Measurements from ENCODE around the gene TIGD3. TPM values are rescaled to one million over a fixed set of nuclear protein-coding genes. Genes with fewer than 3 reads are reported as not detected.

The TIGD3 gene
- total and polyA plus RNA-seq, 10 of the 15 experiments (the other 5 are each of a cell fraction or from before 2014, with no cell fraction given), result 0.13 to 1.4 (median 0.57) TPM

DNA sequence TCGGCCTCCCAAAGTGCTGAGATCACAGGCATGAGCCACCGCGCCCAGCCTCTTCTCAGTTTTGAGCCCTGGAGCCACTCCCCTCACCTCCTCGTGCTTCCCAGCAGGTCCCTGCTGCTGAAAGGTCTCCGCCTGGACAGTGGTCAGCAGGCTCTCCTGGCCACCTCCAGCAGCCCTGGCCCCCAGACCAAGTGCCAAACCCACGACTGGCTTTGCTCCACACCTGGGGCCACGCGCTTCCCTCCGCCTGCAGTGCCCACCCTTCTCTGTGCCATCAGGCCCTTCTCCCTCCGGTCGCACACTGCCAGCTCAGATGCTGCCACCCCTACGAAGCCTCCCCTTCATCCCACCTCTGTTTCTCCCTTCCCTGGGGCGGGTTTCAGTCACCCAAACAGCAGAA, 44.7 kb downstream of the TIGD3 start:
- no peak for FAIRE-seq
- no peak overlapping the region for H3K4me2 ChIP-seq (ENCODE audit: control insufficient read depth, insufficient read depth)
- intact Hi-C loops (cut with micrococcal nuclease; ENCODE audit: unreplicated experiment), result no loop called here
- no peaks in the 10 kb centered on the region for H3K79me2 ChIP-seq (ENCODE audit: control insufficient read depth, insufficient read depth, low read length)
- 97% methylated on average over 13 of the region's 13 CpGs for WGBS (ENCODE audit: insufficient coverage, insufficient replicate concordance, low lambda C conversion rate, missing lambda C conversion rate)
- no peak overlapping the region for H3K4me3 ChIP-seq
- H3K4me1 ChIP-seq (ENCODE audit: control insufficient read depth, insufficient read depth, low read length), result peaks cover 11% of the 10 kb centered on the region
- ChIA-PET CTCF (no interaction called here), POLR2A (no interaction called here), SMC1A (ENCODE audit: uncharacterized antibody, unreplicated experiment) (no interaction called here), RAD21 (ENCODE audit: unreplicated experiment) (no interaction called here)
- no peak for DNase-seq (ENCODE audit: low read depth, low spot score)
- ATAC-seq, result no peak
- H3K9ac ChIP-seq (ENCODE audit: control insufficient read depth, insufficient read depth, low read length), result no peak overlapping the region
- BruUV-seq (replicated peaks), result no TSS peak
- peaks cover 7 to 32% of the 10 kb centered on the region in 2 experiments; a peak in 3 of 4 replicates for H3K36me3 ChIP-seq (ENCODE audit: control insufficient read depth in 2 of 2, insufficient read depth in 2 of 2, low read length in 1 of 2)
- no peaks in the 10 kb centered on the region for H3K9me3 ChIP-seq (replicated peaks; ENCODE audit: control insufficient read depth, insufficient read depth, low read length)
- in situ Hi-C loops (cut with MboI), result no loop called here
- H4K20me1 ChIP-seq (ENCODE audit: control insufficient read depth, insufficient read depth), result no peaks in the 10 kb centered on the region
- no peak overlapping the region for H2AFZ ChIP-seq (ENCODE audit: control insufficient read depth, low read depth, low read length)
- H3K27me3 ChIP-seq (replicated peaks in 1 of 2; ENCODE audit: control insufficient read depth in 2 of 2, insufficient read depth in 2 of 2, low read length in 1 of 2), result no peaks in the 10 kb centered on the region
- H3K27ac ChIP-seq (ENCODE audit: control insufficient read depth, insufficient read depth), result no peak overlapping the region
- TF ChIP-seq IRF3 (IDR thresholded peaks at IDR 0.05) (no peak), FOXM1 (IDR thresholded peaks at IDR 0.05; ENCODE audit: low read depth, low read length) (no peak), CBX3 (IDR thresholded peaks at IDR 0.05; ENCODE audit: borderline replicate concordance, low read depth) (no peak), EED (IDR thresholded peaks at IDR 0.05; ENCODE audit: low read depth) (no peak), PML (IDR thresholded peaks at IDR 0.05; ENCODE audit: low read length) (no peak), ATF2 (IDR thresholded peaks at IDR 0.05; ENCODE audit: low read length) (no peak), SIX5 (IDR thresholded peaks at IDR 0.05; ENCODE audit: low read depth, low read length, severe bottlenecking) (no peak), CEBPB (IDR thresholded peaks at IDR 0.05; ENCODE audit: borderline replicate concordance in 1 of 2, low read depth in 2 of 2, low read length in 2 of 2) (no peak), CREM (IDR thresholded peaks at IDR 0.05; ENCODE audit: low read depth) (no peak), HDAC2 (IDR thresholded peaks at IDR 0.05) (no peak), SMAD5 (IDR thresholded peaks at IDR 0.05; ENCODE audit: low read depth) (no peak), RB1 (IDR thresholded peaks at IDR 0.05; ENCODE audit: borderline replicate concordance) (no peak)
- TF ChIP-seq, protein P1, sequence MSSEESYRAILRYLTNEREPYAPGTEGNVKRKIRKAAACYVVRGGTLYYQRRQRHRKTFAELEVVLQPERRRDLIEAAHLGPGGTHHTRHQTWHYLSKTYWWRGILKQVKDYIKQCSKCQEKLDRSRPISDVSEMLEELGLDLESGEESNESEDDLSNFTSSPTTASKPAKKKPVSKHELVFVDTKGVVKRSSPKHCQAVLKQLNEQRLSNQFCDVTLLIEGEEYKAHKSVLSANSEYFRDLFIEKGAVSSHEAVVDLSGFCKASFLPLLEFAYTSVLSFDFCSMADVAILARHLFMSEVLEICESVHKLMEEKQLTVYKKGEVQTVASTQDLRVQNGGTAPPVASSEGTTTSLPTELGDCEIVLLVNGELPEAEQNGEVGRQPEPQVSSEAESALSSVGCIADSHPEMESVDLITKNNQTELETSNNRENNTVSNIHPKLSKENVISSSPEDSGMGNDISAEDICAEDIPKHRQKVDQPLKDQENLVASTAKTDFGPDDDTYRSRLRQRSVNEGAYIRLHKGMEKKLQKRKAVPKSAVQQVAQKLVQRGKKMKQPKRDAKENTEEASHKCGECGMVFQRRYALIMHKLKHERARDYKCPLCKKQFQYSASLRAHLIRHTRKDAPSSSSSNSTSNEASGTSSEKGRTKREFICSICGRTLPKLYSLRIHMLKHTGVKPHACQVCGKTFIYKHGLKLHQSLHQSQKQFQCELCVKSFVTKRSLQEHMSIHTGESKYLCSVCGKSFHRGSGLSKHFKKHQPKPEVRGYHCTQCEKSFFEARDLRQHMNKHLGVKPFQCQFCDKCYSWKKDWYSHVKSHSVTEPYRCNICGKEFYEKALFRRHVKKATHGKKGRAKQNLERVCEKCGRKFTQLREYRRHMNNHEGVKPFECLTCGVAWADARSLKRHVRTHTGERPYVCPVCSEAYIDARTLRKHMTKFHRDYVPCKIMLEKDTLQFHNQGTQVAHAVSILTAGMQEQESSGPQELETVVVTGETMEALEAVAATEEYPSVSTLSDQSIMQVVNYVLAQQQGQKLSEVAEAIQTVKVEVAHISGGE (CRISPR knock-in tag; IDR thresholded peaks at IDR 0.05), result no peak
- TF ChIP-seq, protein P2, sequence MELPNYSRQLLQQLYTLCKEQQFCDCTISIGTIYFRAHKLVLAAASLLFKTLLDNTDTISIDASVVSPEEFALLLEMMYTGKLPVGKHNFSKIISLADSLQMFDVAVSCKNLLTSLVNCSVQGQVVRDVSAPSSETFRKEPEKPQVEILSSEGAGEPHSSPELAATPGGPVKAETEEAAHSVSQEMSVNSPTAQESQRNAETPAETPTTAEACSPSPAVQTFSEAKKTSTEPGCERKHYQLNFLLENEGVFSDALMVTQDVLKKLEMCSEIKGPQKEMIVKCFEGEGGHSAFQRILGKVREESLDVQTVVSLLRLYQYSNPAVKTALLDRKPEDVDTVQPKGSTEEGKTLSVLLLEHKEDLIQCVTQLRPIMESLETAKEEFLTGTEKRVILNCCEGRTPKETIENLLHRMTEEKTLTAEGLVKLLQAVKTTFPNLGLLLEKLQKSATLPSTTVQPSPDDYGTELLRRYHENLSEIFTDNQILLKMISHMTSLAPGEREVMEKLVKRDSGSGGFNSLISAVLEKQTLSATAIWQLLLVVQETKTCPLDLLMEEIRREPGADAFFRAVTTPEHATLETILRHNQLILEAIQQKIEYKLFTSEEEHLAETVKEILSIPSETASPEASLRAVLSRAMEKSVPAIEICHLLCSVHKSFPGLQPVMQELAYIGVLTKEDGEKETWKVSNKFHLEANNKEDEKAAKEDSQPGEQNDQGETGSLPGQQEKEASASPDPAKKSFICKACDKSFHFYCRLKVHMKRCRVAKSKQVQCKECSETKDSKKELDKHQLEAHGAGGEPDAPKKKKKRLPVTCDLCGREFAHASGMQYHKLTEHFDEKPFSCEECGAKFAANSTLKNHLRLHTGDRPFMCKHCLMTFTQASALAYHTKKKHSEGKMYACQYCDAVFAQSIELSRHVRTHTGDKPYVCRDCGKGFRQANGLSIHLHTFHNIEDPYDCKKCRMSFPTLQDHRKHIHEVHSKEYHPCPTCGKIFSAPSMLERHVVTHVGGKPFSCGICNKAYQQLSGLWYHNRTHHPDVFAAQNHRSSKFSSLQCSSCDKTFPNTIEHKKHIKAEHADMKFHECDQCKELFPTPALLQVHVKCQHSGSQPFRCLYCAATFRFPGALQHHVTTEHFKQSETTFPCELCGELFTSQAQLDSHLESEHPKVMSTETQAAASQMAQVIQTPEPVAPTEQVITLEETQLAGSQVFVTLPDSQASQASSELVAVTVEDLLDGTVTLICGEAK (IDR thresholded peaks at IDR 0.05; ENCODE audit: borderline replicate concordance), result no peak
- TF ChIP-seq, protein P3, sequence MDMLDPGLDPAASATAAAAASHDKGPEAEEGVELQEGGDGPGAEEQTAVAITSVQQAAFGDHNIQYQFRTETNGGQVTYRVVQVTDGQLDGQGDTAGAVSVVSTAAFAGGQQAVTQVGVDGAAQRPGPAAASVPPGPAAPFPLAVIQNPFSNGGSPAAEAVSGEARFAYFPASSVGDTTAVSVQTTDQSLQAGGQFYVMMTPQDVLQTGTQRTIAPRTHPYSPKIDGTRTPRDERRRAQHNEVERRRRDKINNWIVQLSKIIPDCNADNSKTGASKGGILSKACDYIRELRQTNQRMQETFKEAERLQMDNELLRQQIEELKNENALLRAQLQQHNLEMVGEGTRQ (IDR thresholded peaks at IDR 0.05; ENCODE audit: borderline replicate concordance, low read depth, low read length), result no peak
